Neural cell (in vitro differentiated cells): Measurements from ENCODE around the gene SRD5A1. TPM values are rescaled to one million over a fixed set of nuclear protein-coding genes. Genes with fewer than 3 reads are reported as not detected.

Experiments
- H2AFZ ChIP-seq: fragments of 200-600, 300-800 bp; sonication (generic), shearing (Covaris generic); 2 replicates; pipeline ENCODE4 v1.6.0; 2014; ENCODE audit warnings: low read depth, mild to moderate bottlenecking, antibody characterized with exemption, low read length, moderate library complexity
- H3F3A ChIP-seq: fragments of 200-600 bp; shearing (Covaris generic); 2 replicates; pipeline ENCODE4 v1.6.1; 2016; ENCODE audit warnings: mild to moderate bottlenecking, moderate library complexity, mixed read lengths, antibody characterized with exemption, low read length; ENCODE audit not compliant: insufficient read depth, poor library complexity, severe bottlenecking
- H3K27ac ChIP-seq: fragments of 200-600, 300-800 bp; sonication (generic), shearing (Covaris generic); 2 replicates; pipeline ENCODE4 v1.5.1; 2014; ENCODE audit warnings: mild to moderate bottlenecking, low read length, moderate library complexity
- H3K27me3 ChIP-seq: fragments of 300-800, 200-600 bp; sonication (generic), shearing (Covaris generic); 2 replicates; pipeline ENCODE4 v1.6.0; 2014; ENCODE audit warnings: mild to moderate bottlenecking, low read depth, low read length, moderate library complexity; ENCODE audit not compliant: insufficient read depth
- H3K36me3 ChIP-seq: fragments of 300-800, 200-600 bp; sonication (generic), shearing (Covaris generic); 2 replicates; pipeline ENCODE4 v1.5.1; 2014; ENCODE audit warnings: mild to moderate bottlenecking, antibody characterized with exemption, low read length, moderate library complexity; ENCODE audit not compliant: insufficient read depth
- H3K4me2 ChIP-seq: fragments of 300-800, 200-600 bp; sonication (generic), shearing (Covaris generic); 2 replicates; pipeline ENCODE4 v1.6.0; 2014; ENCODE audit warnings: mild to moderate bottlenecking, low read length
- H3K4me3 ChIP-seq: fragments of 300-800, 200-600 bp; sonication (generic), shearing (Covaris generic); 2 replicates; pipeline ENCODE4 v1.5.1; 2014; ENCODE audit warnings: mild to moderate bottlenecking, low read length, moderate library complexity
- H3K79me2 ChIP-seq: fragments of 200-600 bp; shearing (Covaris generic); replicated peaks from 2 replicates; pipeline ENCODE4 v1.6.0; 2014; ENCODE audit warnings: mild to moderate bottlenecking, low read length, moderate library complexity; ENCODE audit not compliant: insufficient read depth
- H3K9ac ChIP-seq: fragments of 300-800, 200-600 bp; sonication (generic), shearing (Covaris generic); 2 replicates; pipeline ENCODE4 v1.6.1; 2016; ENCODE audit warnings: mild to moderate bottlenecking, low read length, mixed read lengths
- H3K9me2 ChIP-seq: fragments of 200-600 bp; shearing (Covaris generic); 2 replicates; pipeline ENCODE4 v1.6.1; 2016; ENCODE audit warnings: mild to moderate bottlenecking, low read length, mixed read lengths; ENCODE audit not compliant: insufficient read depth
- H3K9me3 ChIP-seq: fragments of 200-600, 300-800 bp; sonication (generic), shearing (Covaris generic); 2 replicates; pipeline ENCODE4 v1.6.1; 2016; ENCODE audit warnings: mild to moderate bottlenecking, mixed run types, low read length, moderate library complexity, mixed read lengths
- H4K20me1 ChIP-seq: fragments of 200-600 bp; shearing (Covaris generic); 2 replicates; pipeline ENCODE4 v1.6.1; 2016; ENCODE audit warnings: mild to moderate bottlenecking, mixed run types; ENCODE audit not compliant: insufficient read depth
- EP300 ChIP-seq: fragments of 450-650 bp; conservative IDR thresholded peaks from 2 replicates; pipeline ENCODE4 v1.6.1; 2014; ENCODE audit warnings: antibody characterized with exemption, mild to moderate bottlenecking, moderate library complexity; ENCODE audit not compliant: poor library complexity, severe bottlenecking
- EZH2 ChIP-seq: fragments of 200-600, 300-800 bp; shearing (Covaris generic), sonication (generic); IDR thresholded peaks from 2 replicates; pipeline ENCODE4 v1.6.1; 2014; ENCODE audit warnings: antibody characterized with exemption, low read length, borderline replicate concordance, mild to moderate bottlenecking; ENCODE audit not compliant: insufficient read depth, poor library complexity, severe bottlenecking
- MXI1 ChIP-seq: fragments of 450-650 bp; conservative IDR thresholded peaks from 2 replicates; pipeline ENCODE4 v1.6.1; 2014; ENCODE audit warnings: antibody characterized with exemption, mild to moderate bottlenecking; ENCODE audit not compliant: poor library complexity, severe bottlenecking
- POLR2AphosphoS5 ChIP-seq: IDR thresholded peaks from 2 replicates; pipeline ENCODE4 v1.6.1; 2012
- SMC3 ChIP-seq: fragments of 450-650 bp; conservative IDR thresholded peaks from 2 replicates; pipeline ENCODE4 v1.6.1; 2014; ENCODE audit warnings: antibody characterized with exemption, mild to moderate bottlenecking, moderate library complexity; ENCODE audit not compliant: poor library complexity
- TAF1 ChIP-seq: IDR thresholded peaks from 2 replicates; pipeline ENCODE4 v1.6.1; 2012; ENCODE audit warnings: low read depth
- polyA plus RNA-seq: library from polyadenylated mRNA; depleted of rRNA; stranded (reverse); fragments of >200 nt; gene quantifications from 2 replicates; pipeline ENCODE4 v1.2.3, GENCODE V29; 2014
- TF ChIP-seq, protein P1 (sequence below): IDR thresholded peaks from 2 replicates; pipeline ENCODE4 v1.6.1; 2012; ENCODE audit warnings: borderline replicate concordance
- TF ChIP-seq, protein P2 (sequence below): fragments of 450-650 bp; IDR thresholded peaks from 2 replicates; pipeline ENCODE4 v1.5.1; 2014; ENCODE audit warnings: antibody characterized with exemption, mild to moderate bottlenecking, moderate library complexity; ENCODE audit not compliant: poor library complexity, severe bottlenecking

SRD5A1 gene
- polyA plus RNA-seq, 1 donor from 2014 or later, result 122 TPM

DNA sequence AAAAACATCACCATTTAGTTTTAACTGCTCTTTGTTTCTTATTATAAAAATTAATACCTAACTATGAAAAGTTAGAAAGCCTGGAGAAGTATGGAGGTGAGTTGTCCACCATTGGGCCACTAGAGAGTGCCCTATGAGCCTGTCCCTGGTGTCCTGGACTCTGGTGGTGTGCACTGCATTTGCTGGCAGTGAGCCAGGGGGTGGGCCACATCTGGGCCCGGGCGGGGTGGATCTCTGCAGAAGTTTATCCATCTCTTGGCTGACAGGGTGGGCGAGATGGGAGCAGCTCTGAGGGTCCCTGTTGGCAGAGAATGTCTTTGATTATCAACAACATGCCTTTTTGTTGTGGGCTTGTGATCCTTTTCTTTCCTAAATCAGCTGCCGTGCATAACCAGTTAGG, 88.2 kb downstream of the SRD5A1 start:
- no peak overlapping the region for H3K4me2 ChIP-seq
- TF ChIP-seq EP300 (no peak), SMC3 (no peak), TAF1 (no peak), MXI1 (no peak)
- TF ChIP-seq, protein P1, sequence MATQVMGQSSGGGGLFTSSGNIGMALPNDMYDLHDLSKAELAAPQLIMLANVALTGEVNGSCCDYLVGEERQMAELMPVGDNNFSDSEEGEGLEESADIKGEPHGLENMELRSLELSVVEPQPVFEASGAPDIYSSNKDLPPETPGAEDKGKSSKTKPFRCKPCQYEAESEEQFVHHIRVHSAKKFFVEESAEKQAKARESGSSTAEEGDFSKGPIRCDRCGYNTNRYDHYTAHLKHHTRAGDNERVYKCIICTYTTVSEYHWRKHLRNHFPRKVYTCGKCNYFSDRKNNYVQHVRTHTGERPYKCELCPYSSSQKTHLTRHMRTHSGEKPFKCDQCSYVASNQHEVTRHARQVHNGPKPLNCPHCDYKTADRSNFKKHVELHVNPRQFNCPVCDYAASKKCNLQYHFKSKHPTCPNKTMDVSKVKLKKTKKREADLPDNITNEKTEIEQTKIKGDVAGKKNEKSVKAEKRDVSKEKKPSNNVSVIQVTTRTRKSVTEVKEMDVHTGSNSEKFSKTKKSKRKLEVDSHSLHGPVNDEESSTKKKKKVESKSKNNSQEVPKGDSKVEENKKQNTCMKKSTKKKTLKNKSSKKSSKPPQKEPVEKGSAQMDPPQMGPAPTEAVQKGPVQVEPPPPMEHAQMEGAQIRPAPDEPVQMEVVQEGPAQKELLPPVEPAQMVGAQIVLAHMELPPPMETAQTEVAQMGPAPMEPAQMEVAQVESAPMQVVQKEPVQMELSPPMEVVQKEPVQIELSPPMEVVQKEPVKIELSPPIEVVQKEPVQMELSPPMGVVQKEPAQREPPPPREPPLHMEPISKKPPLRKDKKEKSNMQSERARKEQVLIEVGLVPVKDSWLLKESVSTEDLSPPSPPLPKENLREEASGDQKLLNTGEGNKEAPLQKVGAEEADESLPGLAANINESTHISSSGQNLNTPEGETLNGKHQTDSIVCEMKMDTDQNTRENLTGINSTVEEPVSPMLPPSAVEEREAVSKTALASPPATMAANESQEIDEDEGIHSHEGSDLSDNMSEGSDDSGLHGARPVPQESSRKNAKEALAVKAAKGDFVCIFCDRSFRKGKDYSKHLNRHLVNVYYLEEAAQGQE, result no peak
- TF ChIP-seq, protein P2, sequence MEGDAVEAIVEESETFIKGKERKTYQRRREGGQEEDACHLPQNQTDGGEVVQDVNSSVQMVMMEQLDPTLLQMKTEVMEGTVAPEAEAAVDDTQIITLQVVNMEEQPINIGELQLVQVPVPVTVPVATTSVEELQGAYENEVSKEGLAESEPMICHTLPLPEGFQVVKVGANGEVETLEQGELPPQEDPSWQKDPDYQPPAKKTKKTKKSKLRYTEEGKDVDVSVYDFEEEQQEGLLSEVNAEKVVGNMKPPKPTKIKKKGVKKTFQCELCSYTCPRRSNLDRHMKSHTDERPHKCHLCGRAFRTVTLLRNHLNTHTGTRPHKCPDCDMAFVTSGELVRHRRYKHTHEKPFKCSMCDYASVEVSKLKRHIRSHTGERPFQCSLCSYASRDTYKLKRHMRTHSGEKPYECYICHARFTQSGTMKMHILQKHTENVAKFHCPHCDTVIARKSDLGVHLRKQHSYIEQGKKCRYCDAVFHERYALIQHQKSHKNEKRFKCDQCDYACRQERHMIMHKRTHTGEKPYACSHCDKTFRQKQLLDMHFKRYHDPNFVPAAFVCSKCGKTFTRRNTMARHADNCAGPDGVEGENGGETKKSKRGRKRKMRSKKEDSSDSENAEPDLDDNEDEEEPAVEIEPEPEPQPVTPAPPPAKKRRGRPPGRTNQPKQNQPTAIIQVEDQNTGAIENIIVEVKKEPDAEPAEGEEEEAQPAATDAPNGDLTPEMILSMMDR, result no peak

DNA sequence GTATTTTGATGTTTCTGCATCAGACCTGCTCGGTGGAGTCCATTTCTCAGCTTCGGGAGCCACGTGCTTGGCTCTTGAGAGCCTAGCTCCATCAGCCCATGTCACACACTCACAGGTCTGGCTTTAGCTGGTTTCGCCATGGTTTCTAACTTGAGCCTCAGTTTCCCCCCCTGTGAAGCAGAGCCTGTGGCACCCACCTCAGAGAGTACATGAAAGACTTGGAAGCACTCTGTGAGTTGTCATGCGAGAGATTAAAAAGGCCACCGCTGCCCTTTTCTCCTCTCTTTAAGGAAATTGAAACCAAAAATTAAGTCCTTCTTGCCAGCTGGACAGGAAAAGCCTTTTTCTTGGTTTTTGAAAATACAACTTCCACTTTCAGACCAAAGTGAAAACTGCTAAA, 88.8 kb downstream of the SRD5A1 start:
- no peaks in the 10 kb centered on the region for H3F3A ChIP-seq
- H3K4me2 ChIP-seq, result no peak overlapping the region
- H3K4me3 ChIP-seq, result no peak overlapping the region
- no peak overlapping the region for H3K27ac ChIP-seq
- H3K27me3 ChIP-seq, result no peaks in the 10 kb centered on the region
- H3K9me2 ChIP-seq, result no peaks in the 10 kb centered on the region
- peaks cover 83% of the 10 kb centered on the region for H3K79me2 ChIP-seq
- no peak for TF ChIP-seq MXI1
- TF ChIP-seq, protein P2, result no peak
- TF ChIP-seq, protein P1, result no peak
- no peak for TF ChIP-seq EZH2
- no peak for TF ChIP-seq POLR2AphosphoS5
- H3K36me3 ChIP-seq, result no peaks in the 10 kb centered on the region
- no peak overlapping the region for H3K9ac ChIP-seq
- no peak overlapping the region for H2AFZ ChIP-seq
- H4K20me1 ChIP-seq, result peaks cover 5% of the 10 kb centered on the region
- H3K9me3 ChIP-seq, result no peaks in the 10 kb centered on the region

More for the DNA sequence above, 88.2 kb downstream of the SRD5A1 start:
- Histone ChIP-seq H3K79me2 (peaks cover 83% of the 10 kb centered on the region), H3K9me2 (no peaks in the 10 kb centered on the region), H3K9me3 (no peaks in the 10 kb centered on the region), H4K20me1 (peaks cover 10% of the 10 kb centered on the region), H3K27ac (no peak overlapping the region), H2AFZ (no peak overlapping the region), H3K27me3 (no peaks in the 10 kb centered on the region), H3K36me3 (no peaks in the 10 kb centered on the region), H3K4me3 (no peak overlapping the region), H3F3A (no peaks in the 10 kb centered on the region), H3K9ac (no peak overlapping the region)
